PC-3 (cell line): ENCODE measurements around the gene TXNDC2. TPM values are rescaled to one million over a fixed set of nuclear protein-coding genes. Genes with fewer than 3 reads are reported as not detected.

Experiments used
- ATAC-seq: fragments of 200-7000 bp; cut with Tn5 transposase; 2 replicates; pipeline ENCODE4 v1.9.1; 2020; ENCODE audit warnings: mild to moderate bottlenecking, moderate library complexity
- BruUV-seq: library from RNA; stranded (reverse); fragments of 400-500 nt; replicated peaks from 2 replicates; lab custom pipeline; 2021; lab: Mats Ljungman, UMichigan
- CTCF ChIA-PET: fragments of 300-600 bp; sonication (Branson Sonifier 250); formaldehyde crosslinking; loops from one replicate; lab custom pipeline; 2022; ENCODE audit warnings: antibody characterized with exemption; lab: Charles Lee
- POLR2A ChIA-PET: fragments of 300-600 bp; sonication (Branson Sonifier 250); formaldehyde crosslinking; loops from one replicate; lab custom pipeline; 2022; ENCODE audit warnings: antibody characterized with exemption; ENCODE audit not compliant: unreplicated experiment; lab: Charles Lee
- DNase-seq: peaks from one replicate; pipeline ENCODE4 v3.0.0-alpha.2; 2015
- H2AFZ ChIP-seq: fragments of 300-600 bp; sonication (generic); 2 replicates; pipeline ENCODE4 v1.6.0; 2016; ENCODE audit warnings: antibody characterized with exemption, low read length
- H3F3A ChIP-seq: fragments of 300-600 bp; sonication (generic); one replicate; pipeline ENCODE4 v1.6.0; 2017; ENCODE audit warnings: antibody characterized with exemption, low read length, control low read depth, mild to moderate bottlenecking; ENCODE audit not compliant: unreplicated experiment
- H3K27ac ChIP-seq: fragments of 300-600 bp; sonication (generic); 2 replicates; pipeline ENCODE4 v1.5.1; 2016; ENCODE audit warnings: mild to moderate bottlenecking, low read length
- H3K27me3 ChIP-seq: fragments of 300-600 bp; sonication (generic); 2 replicates; pipeline ENCODE4 v1.6.1; 2016; ENCODE audit warnings: low read length, mixed read lengths
- H3K36me3 ChIP-seq: fragments of 300-600 bp; sonication (generic); 2 replicates; pipeline ENCODE4 v1.6.1; 2016; ENCODE audit warnings: low read depth, mixed run types, low read length, mixed read lengths
- H3K4me1 ChIP-seq: fragments of 300-600 bp; sonication (generic); 2 replicates; pipeline ENCODE4 v1.5.1; 2016; ENCODE audit warnings: low read length; ENCODE audit not compliant: insufficient read depth
- H3K4me2 ChIP-seq: fragments of 300-600 bp; sonication (generic); 2 replicates; pipeline ENCODE4 v1.6.0; 2016; ENCODE audit warnings: low read length
- H3K4me3 ChIP-seq: fragments of 300-600 bp; sonication (generic); 2 replicates; pipeline ENCODE4 v1.5.1; 2016; ENCODE audit warnings: mild to moderate bottlenecking, low read length, mixed read lengths
- H3K79me2 ChIP-seq: fragments of 300-600 bp; sonication (generic); 2 replicates; pipeline ENCODE4 v1.6.1; 2017; ENCODE audit warnings: low read length, mixed read lengths
- H3K9ac ChIP-seq: fragments of 300-600 bp; sonication (generic); 2 replicates; pipeline ENCODE4 v1.6.0; 2016; ENCODE audit warnings: mild to moderate bottlenecking, low read length
- H3K9me2 ChIP-seq: fragments of 300-600 bp; sonication (generic); replicated peaks from 2 replicates; pipeline ENCODE4 v1.6.1; 2016; ENCODE audit warnings: mixed run types, low read length, mixed read lengths
- H3K9me3 ChIP-seq: fragments of 300-600 bp; sonication (generic); 2 replicates; pipeline ENCODE4 v1.6.1; 2016; ENCODE audit warnings: low read length, mixed read lengths
- H4K20me1 ChIP-seq: fragments of 300-600 bp; sonication (generic); 2 replicates; pipeline ENCODE4 v1.6.1; 2016; ENCODE audit warnings: low read length, mixed read lengths
- EZH2 ChIP-seq: fragments of 300-600 bp; sonication (generic); IDR thresholded peaks from one replicate; pipeline ENCODE4 v1.6.1; 2017; ENCODE audit warnings: antibody characterized with exemption, mild to moderate bottlenecking, low read length; ENCODE audit not compliant: unreplicated experiment
- EZH2phosphoT487 ChIP-seq: fragments of 300-600 bp; sonication (generic); IDR thresholded peaks from 2 replicates; pipeline ENCODE4 v1.6.1; 2018; ENCODE audit warnings: mild to moderate bottlenecking, antibody characterized with exemption, low read length, borderline replicate concordance
- intact Hi-C: fragments of 100-400 bp; cut with micrococcal nuclease; formaldehyde crosslinking; loops from 2 replicates; pipeline ENCODE4 v1.9.0; 2023
- total RNA-seq: library from RNA; depleted of rRNA; stranded (reverse); fragments of >200 nt; gene quantifications from 2 replicates; pipeline ENCODE4 v1.2.3, GENCODE V29; 2014
- TF ChIP-seq, protein P1 (sequence below): fragments of 300-600 bp; sonication (generic); conservative IDR thresholded peaks from 2 replicates; pipeline ENCODE4 v1.5.1; 2017; ENCODE audit warnings: antibody characterized with exemption, low read depth, mild to moderate bottlenecking, low read length

Gene TXNDC2
- total RNA-seq, 1 experiment from 2014 or later, result 0.87 TPM

- no peak overlapping the region for H3K4me3 ChIP-seq
- H3K4me1 ChIP-seq, result 0 out of 2 replicates have a peak, but pooled peaks cover 8% of the 10 kb centered on the region
- no peaks in the 10 kb centered on the region for H3K79me2 ChIP-seq
- H3K9me2 ChIP-seq, result no peaks in the 10 kb centered on the region
- no peaks in the 10 kb centered on the region for H3K9me3 ChIP-seq
- H4K20me1 ChIP-seq, result no peaks in the 10 kb centered on the region
- H3K4me2 ChIP-seq, result no peak overlapping the region
- BruUV-seq, result no TSS peak
- DNase-seq, result no peak
- no peak overlapping the region for H3K9ac ChIP-seq
- H3K27me3 ChIP-seq, result no peaks in the 10 kb centered on the region
- intact Hi-C loops, result no loop called here
- H3K36me3 ChIP-seq, result no peaks in the 10 kb centered on the region
- ChIA-PET CTCF (no interaction called here), POLR2A (interaction anchor here (0.6 kb wide), 1 partner anchor 10 kb away, joined by 8 read pairs; no protein-coding TSS in a partner anchor)
- no peak overlapping the region for H3K27ac ChIP-seq
- H3F3A ChIP-seq, result no peaks in the 10 kb centered on the region
- no peak for ATAC-seq
- TF ChIP-seq EZH2phosphoT487, result no peak
- TF ChIP-seq, protein P1, sequence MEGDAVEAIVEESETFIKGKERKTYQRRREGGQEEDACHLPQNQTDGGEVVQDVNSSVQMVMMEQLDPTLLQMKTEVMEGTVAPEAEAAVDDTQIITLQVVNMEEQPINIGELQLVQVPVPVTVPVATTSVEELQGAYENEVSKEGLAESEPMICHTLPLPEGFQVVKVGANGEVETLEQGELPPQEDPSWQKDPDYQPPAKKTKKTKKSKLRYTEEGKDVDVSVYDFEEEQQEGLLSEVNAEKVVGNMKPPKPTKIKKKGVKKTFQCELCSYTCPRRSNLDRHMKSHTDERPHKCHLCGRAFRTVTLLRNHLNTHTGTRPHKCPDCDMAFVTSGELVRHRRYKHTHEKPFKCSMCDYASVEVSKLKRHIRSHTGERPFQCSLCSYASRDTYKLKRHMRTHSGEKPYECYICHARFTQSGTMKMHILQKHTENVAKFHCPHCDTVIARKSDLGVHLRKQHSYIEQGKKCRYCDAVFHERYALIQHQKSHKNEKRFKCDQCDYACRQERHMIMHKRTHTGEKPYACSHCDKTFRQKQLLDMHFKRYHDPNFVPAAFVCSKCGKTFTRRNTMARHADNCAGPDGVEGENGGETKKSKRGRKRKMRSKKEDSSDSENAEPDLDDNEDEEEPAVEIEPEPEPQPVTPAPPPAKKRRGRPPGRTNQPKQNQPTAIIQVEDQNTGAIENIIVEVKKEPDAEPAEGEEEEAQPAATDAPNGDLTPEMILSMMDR, result no peak
- TF ChIP-seq EZH2, result no peak
- H2AFZ ChIP-seq, result no peak overlapping the region
Measured at GRCh38 chr18:9886005-9886348, 204 bp downstream of the TXNDC2 start.

GRCh38 chr18:9887992-9888391 lies 2.2 kb downstream of the TXNDC2 start:
- H3K4me3 ChIP-seq, result no peak overlapping the region
- no peaks in the 10 kb centered on the region for H4K20me1 ChIP-seq
- TF ChIP-seq EZH2 (no peak), EZH2phosphoT487 (no peak)
- TF ChIP-seq, protein P1, result no peak
- no TSS peak for BruUV-seq
- intact Hi-C loops, result no loop called here
- DNase-seq, result no peak
- no peaks in the 10 kb centered on the region for H3K79me2 ChIP-seq
- no peak overlapping the region for H3K9ac ChIP-seq
- H3K9me3 ChIP-seq, result no peaks in the 10 kb centered on the region
- no peaks in the 10 kb centered on the region for H3F3A ChIP-seq
- POLR2A ChIA-PET, result no interaction called here
- H2AFZ ChIP-seq, result no peak overlapping the region
- H3K27me3 ChIP-seq, result no peaks in the 10 kb centered on the region
- no peaks in the 10 kb centered on the region for H3K9me2 ChIP-seq
- 0 out of 2 replicates have a peak, but pooled peaks cover 8% of the 10 kb centered on the region for H3K4me1 ChIP-seq
- CTCF ChIA-PET, result no interaction called here
- no peaks in the 10 kb centered on the region for H3K36me3 ChIP-seq
- H3K27ac ChIP-seq, result no peak overlapping the region
- ATAC-seq, result no peak
- H3K4me2 ChIP-seq, result no peak overlapping the region

DNA sequence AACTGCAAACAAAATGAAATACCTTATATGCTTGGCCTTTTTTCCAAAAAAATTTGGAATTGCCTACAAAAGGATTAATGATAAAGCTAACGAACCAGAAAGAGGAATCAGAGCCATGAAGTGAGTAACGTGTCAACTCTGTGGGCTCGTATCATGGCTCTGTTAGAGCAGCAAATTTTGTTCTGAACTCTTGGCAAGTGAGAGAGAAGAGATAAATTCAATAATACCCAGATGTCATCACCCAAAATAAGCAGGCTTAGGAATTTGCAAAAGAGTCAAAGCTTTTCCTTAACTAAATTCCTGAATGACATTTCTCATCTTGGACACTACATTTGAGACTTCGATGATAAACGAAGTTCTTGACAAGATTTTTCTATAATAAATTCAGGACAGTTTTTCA lies 4.4 kb downstream of the TXNDC2 start:
- no peak for ATAC-seq

More for the DNA sequence above, 4.4 kb downstream of the TXNDC2 start:
- Histone ChIP-seq H3K4me3 (no peak overlapping the region), H3F3A (no peaks in the 10 kb centered on the region), H3K4me1 (0 out of 2 replicates have a peak, but pooled peaks cover 8% of the 10 kb centered on the region), H3K27ac (no peak overlapping the region), H3K79me2 (no peaks in the 10 kb centered on the region), H3K36me3 (no peaks in the 10 kb centered on the region), H3K9ac (no peak overlapping the region), H3K27me3 (no peaks in the 10 kb centered on the region), H3K9me2 (no peaks in the 10 kb centered on the region), H3K4me2 (no peak overlapping the region), H3K9me3 (no peaks in the 10 kb centered on the region), H2AFZ (no peak overlapping the region), H4K20me1 (no peaks in the 10 kb centered on the region)
- no peak for DNase-seq
- no TSS peak for BruUV-seq
- TF ChIP-seq EZH2phosphoT487, result no peak
- TF ChIP-seq, protein P1, result no peak
- no peak for TF ChIP-seq EZH2
- ChIA-PET POLR2A (no interaction called here), CTCF (no interaction called here)
- intact Hi-C loops, result no loop called here
